HG02759 (cell line): ENCODE data around the gene PCDHB14.

Experiments
- ATAC-seq: cut with Tn5 transposase; IDR thresholded peaks from one replicate; pipeline ENCODE4 v1.9.1; 2021; ENCODE audit warnings: mild to moderate bottlenecking, moderate library complexity; ENCODE audit not compliant: unreplicated experiment

The PCDHB14 gene

GRCh38 chr5:141269195-141269594, 46.1 kb downstream of the PCDHB14 start:
- ATAC-seq, result no peak

GRCh38 chr5:141272906-141273305, 49.8 kb downstream of the PCDHB14 start:
- no peak for ATAC-seq
